ENCODE data around the gene ADGRG3.

Gene ADGRG3

GRCh38 chr16:57736419-57737351, 68.6 kb downstream of the ADGRG3 start:
- DNase-seq (ENCODE audit: low spot score): no peak

GRCh38 chr16:57738844-57739243, 70.7 kb downstream of the ADGRG3 start:
- no peak for DNase-seq (ENCODE audit: low spot score)

All from left forelimb (tissue), 1 donor.